ENCODE measurements around the gene SH3GLB1.
"Not testable (repeated sequence)": the region's sequence is repeated elsewhere in the genome, so short reads cannot be mapped to it uniquely, and the experiment has no call there.

Gene SH3GLB1

GRCh38 chr1:86704458-86704971, at the start of gene SH3GLB1:
SH3GLB1 (plus strand) TSS chr1:86704576; CDS start chr1:86704900, 324 bp downstream.
- peak; percentile 93 for DNase-seq

DNA sequence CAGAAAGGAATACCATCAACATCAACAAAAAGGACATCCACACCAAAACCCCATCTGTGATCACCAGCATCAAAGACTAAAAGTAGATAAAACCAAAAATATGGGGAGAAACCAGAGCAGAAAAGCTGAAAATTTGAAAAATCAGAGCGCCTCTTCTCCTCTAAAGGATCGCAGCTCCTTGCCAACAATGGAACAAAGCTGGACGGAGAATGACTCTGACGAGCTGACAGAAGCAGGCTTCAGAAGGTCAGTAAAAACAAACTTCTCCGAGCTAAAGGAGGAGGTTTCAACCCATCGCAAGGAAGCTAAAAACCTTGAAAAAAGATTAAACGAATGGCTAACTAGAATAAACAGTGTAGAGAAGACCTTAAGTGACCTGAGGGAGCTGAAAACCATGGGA, 46.0 kb upstream of the SH3GLB1 start:
- DNase-seq = not testable (repeated sequence)

DNA sequence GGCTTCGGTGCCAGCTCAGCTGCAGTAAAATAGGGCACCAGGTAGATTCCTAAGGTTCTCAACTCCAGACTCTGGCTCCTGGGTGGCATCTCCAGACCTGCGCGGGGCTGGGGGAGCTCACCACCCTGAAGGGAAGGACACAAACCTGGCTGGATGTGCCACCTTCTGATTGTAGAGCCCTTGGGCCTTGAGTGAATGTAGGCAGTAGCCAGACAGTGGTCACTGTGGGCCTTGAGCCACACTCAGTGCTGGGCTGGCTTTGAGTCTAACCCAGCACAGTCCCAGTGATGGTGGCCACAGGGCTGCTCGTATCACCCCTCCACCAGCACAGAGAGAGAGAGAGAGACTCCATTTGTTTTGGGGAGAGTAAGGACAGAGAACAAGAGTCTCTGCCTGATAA, 38.0 kb upstream of the SH3GLB1 start:
- no peak for DNase-seq

GRCh38 chr1:86687595-86687994, 16.8 kb upstream of the SH3GLB1 start:
- DNase-seq = peak; percentile 11

- DNase-seq = no peak
Observed at GRCh38 chr1:86692641-86693040, 11.7 kb upstream of the SH3GLB1 start.

GRCh38 chr1:86695400-86695799, 9.0 kb upstream of the SH3GLB1 start:
- DNase-seq = no peak

- no peak for DNase-seq
Observed at GRCh38 chr1:86696522-86696921, 7.9 kb upstream of the SH3GLB1 start.

GRCh38 chr1:86699186-86699585, 5.2 kb upstream of the SH3GLB1 start:
- DNase-seq = no peak

DNA sequence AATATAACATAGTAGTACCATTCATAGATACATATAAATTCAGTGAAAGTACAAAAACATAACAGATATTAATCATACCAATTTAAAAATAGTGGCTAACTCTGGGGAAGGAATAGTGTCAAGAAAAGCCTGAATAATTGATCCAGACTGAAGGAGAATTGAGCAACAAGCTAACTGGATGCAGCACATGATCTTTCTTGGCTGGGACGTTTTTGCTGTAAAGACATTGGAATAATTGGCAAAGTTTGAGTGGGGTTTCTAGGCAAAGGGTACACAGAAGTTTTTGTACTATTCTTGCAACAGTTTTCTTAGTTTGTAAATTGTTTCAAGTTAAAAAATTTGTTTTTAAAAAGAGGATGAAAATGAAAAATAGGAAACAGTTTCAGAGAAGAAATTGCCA, 2.6 kb upstream of the SH3GLB1 start:
- no peak for DNase-seq

- DNase-seq = not testable (repeated sequence)
Observed at GRCh38 chr1:86702954-86703494, 1.4 kb upstream of the SH3GLB1 start.

- DNase-seq = peak; percentile 62
Observed at GRCh38 chr1:86703696-86704457, 499 bp upstream of the SH3GLB1 start.

DNA sequence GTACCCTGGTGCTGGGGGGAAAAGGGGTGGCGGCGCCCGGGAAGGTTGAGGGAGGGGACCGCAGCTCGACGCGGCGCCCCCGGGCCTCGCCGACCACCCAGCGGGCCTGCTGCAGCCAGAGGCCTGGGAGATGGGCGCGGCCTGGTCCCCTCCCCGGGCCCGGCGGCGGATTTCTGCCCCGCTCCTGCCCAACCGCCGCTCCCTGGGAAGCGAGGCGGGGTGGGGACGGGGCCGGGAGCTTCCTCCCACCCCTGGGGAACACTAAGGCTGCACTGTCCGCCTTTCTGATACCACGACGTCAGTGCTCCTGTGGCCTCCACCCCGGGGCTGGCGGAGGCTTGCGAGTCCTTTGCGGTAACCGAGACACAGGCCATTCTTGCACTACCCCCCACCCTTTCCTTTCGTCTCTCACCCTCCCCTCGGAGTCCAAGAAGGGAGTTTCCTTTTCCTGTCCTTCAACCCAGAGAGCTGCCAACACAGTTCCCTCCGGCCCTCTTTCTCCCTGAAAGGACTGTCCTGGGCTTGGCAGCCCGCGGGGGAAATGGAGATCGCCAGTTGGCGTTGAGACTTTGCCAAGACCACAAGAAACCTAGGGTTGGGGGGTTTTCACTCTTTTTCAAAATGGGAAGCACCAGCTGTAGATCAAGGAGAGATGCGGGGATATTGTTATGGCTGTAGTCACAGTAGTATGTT, 742 bp downstream of the SH3GLB1 start:
- peak; percentile 29 for DNase-seq

- no peak for DNase-seq
Observed at GRCh38 chr1:86705665-86705985, 1.2 kb downstream of the SH3GLB1 start.

DNA sequence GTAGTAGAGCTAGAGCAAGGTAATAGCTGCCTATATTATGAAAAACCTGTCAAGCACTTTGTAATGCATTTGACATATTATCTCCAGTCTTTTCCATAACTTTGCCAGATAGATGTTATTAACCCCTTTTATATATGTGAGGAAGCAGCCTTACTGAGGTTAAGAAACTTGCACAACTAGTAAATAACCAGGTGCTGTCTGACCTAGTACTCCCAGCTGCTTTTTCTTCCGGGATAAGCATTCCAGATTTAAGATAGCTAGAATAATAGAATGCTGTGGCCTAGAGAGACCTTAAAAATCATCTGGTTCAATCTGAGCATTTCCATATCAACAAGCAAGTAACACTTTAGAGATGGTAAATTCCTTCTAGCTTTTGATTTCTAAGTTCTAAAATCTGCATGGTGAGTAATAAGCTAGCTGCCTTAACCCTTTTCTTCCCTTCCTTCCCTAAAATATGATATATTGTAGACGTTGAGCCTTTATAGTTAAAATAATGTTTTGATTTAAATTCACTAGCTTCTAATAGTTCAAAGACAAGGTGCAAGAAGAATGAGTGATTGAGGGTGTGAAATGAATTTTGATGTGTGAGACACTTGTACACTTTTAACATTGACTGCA, 1.8 kb downstream of the SH3GLB1 start:
- no peak for DNase-seq

DNA sequence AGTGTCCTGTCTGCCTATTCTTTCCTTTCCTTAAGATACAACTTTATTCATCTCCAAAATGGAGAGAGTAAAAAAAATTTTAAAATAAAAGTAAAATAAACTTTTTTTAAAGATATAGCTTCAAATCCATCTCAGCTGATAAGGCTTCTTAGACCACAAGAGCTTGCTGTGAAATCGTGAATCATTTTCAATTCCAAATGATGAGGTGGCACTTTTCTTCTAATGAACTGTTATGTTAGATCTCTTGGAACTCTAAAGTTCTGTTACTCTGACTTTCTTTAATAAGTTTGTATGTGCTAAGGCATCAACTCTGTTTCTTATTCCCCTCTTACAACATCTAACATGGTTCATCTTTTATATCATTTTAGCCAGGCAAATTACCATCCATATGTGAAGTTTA, 4.5 kb downstream of the SH3GLB1 start:
- DNase-seq = no peak

DNA sequence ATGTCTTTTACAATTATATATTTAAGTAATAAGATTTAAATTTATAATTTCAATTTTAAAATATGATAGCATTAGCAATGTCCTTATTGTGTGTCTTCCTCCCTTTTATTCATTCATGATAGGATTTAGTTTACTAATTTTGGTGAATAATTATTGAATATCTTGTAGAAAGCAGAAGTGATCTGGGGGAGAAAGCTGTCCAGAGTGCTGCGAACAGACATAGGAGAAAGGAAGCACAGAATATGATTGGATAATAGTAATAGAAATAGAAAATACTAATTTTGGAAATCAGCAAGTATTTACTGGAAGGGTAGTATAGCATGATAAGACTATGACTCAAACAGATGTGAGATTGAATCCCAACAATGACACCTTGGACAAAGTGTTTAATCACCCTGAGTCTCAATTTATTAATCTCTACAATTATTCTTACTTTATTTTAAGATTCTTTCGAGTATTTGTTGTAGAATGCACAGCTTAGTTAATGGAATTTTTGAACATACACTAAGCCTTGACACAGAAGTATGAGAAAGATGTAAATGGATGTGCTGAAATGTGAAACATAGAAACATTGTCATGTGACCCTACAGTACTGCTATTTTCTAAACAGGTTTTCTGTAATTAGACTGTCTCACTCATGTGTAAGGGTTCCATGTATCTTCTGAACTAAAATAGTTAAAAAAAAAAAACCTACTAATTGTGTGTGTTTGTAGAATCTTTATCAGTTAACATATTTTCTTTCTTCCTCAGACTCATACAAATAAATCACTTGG, 7.9 kb downstream of the SH3GLB1 start:
- DNase-seq = no peak

DNA sequence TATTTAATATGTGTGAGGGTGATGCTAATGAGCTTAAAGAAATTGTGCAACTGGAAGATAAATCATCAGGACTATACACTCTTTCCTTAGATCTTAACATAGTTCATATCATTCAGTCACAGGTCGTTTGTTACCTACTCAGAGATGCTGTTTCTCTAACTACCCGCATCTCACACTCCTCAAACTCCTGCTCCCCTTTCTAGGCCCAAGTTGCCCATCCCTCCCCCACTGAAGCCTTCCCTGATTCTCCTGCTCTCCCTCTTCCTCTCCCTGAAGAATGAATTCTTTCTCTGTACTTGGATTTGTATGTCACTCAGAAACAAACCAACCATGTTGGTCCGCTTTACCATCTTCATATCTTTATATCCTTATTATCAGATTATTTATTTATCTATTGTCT, 9.1 kb downstream of the SH3GLB1 start:
- no peak for DNase-seq

DNA sequence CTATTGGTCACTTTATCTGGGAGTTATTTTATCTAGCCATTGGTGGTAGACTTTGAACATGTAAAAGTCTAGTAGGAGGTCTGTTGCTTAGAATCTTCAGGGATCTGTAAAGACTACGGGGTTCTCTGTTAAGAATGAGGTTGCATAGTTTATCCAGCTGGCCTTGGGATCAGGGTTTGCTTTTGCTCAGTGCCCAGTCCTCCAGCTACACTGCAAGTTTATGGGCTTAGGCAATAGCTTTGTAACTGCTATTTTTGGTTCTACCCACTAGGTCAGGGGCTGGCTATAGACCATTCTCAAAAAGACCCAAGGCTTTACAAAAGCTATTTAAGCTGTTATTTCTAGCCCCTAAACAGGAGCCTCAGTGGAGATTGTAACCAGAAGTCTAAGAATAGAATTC, 9.8 kb downstream of the SH3GLB1 start:
- DNase-seq = no peak

DNA sequence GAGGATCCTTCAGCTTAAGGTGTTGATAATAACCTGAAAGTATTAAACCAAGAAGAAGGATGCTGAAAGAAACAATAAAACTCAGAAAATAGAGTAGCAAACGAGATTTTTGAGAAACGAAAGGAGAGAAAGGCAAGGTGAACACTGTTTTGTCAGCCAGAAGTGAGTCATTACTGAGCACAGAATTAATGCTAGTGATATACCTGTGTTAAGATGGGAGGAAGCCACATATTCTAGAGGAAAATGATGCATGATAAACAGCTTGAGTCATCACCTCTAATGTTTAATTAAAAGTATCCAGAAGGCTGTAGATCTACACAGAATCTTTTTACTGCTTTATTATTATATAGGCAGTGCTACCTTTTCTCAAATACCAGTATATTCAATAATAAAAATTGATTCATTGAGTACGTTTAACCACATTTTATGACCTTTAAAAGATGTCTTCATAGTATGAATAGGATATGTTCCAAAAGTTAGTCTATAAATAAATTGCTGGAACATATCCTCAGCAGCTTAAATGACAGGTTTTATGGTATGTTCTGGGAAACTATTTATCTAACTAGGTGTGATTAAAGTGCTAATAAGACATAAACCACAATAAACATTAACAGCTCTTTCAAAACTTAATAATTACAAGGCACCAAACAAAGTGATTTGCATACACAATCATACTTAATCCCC, 10.3 kb downstream of the SH3GLB1 start:
- DNase-seq = no peak

DNA sequence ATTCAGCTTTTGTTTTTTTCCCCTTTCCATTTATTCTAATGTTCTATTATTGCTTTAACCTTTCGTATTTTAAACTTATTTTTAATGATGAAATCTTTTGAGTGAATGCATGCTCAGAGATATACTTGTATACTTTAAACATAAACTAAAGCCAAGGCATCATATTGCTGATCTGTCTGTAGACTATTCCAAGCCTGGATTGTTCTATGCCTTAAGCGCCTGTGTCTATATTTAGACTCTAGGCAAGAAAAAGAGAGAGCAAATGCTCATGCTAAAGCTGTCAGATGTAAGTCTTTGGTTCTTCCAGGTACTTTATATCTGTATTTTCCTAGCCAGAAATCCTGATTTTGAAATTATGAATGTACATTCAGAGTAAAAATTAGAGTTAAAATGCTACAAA, 14.4 kb downstream of the SH3GLB1 start:
- DNase-seq = no peak

DNA sequence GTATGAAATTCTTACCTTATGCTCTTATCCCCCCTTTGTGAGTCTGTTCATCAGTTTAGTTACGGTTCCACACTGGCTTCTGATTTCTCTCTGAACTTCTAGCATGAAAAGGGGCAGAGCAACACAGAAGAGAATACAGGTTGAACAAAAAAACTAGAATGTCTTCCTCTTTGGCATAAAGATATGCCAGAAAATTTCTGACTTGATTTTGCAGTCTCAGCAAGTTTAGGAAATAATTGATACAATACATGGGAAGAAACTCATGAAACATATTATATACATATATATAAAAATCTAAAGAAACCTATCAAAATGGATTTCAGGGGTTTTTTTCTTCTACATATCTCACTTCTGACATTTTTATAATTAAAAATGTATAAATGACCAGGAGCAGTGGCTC, 27.0 kb downstream of the SH3GLB1 start:
- no peak for DNase-seq

DNA sequence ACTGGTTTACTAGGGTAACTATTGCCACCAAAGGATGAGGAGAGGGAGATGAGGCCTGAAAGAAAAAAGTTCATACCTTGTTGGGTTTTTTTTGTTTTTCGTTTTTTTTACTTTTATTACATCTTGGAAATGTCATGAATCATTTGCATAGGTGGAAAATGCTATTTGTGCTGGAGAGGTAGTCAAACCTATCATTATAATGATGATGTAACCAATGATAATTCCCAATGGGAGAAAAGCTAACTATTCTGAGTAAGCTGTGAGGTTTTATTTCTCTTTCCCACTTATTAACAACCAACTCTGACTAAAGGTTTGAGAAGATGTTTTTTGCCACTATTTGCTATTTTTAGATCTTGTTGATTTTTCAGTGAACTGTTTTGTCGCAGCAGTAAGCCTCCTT, 29.0 kb downstream of the SH3GLB1 start:
- DNase-seq = no peak
